AG04450 (cell line): ENCODE data around the gene SDK1. TPM values are rescaled to one million over a fixed set of nuclear protein-coding genes. Genes with fewer than 3 reads are reported as not detected.
A peak's percentile ranks its signal among the peaks of the same experiment; 100 is the strongest.

ENCODE experiments used
- CTCF ChIA-PET: fragments of 300-600, 350-600 bp; formaldehyde crosslinking; extraction: SDS; loops from one replicate; lab custom pipeline; 2022; ENCODE audit warnings: antibody characterized with exemption, inconsistent platforms; lab: Charles Lee
- POLR2A ChIA-PET: fragments of 350-600 bp; formaldehyde crosslinking; extraction: SDS; loops from one replicate; lab custom pipeline; 2021; ENCODE audit warnings: antibody characterized with exemption, inconsistent platforms; lab: Yijun Ruan, JAX
- DNase-seq: peaks from one replicate; pipeline ENCODE4 v3.0.0-alpha.2; 2011; ENCODE audit warnings: low read depth, low spot score
- H3K27ac ChIP-seq: one replicate; pipeline ENCODE4 v1.5.1; 2012; ENCODE audit warnings: low read depth, low read length, control low read depth
- H3K27me3 ChIP-seq: one replicate; pipeline ENCODE4 v1.6.0; 2012; ENCODE audit warnings: low read length; ENCODE audit not compliant: control insufficient read depth, insufficient read depth
- H3K4me3 ChIP-seq: 2 replicates; pipeline ENCODE4 v1.5.1; 2011; ENCODE audit warnings: mild to moderate bottlenecking, low read depth, low read length, control low read depth
- H3K9me3 ChIP-seq: 2 replicates; pipeline ENCODE4 v1.5.1; 2012; ENCODE audit warnings: low read length; ENCODE audit not compliant: control insufficient read depth, insufficient read depth
- CTCF ChIP-seq: IDR thresholded peaks from 2 replicates; pipeline ENCODE4 v1.5.1; 2011; ENCODE audit warnings: low read depth, low read length, control low read depth, inconsistent platforms
- polyA plus RNA-seq: library from polyadenylated mRNA; depleted of rRNA; stranded (reverse); fragments of >200 nt; gene quantifications from 2 replicates; pipeline ENCODE4 v1.2.3, GENCODE V29; 2011

The SDK1 gene
- polyA plus RNA-seq, 1 experiment = 2.2 TPM

- DNase-seq = no peak
- ChIA-PET POLR2A (no interaction called here), CTCF (no interaction called here)
- Histone ChIP-seq H3K27me3 (no peaks in the 10 kb centered on the region), H3K9me3 (peaks cover 3% of the 10 kb centered on the region; the same call in 1 of the 2 replicates), H3K4me3 (no peak overlapping the region), H3K27ac (no peak overlapping the region)
- TF ChIP-seq CTCF = no peak
Observed at GRCh38 chr7:3688071-3688470, 387.0 kb downstream of the SDK1 start.

GRCh38 chr7:3688842-3689241, 387.8 kb downstream of the SDK1 start:
- Histone ChIP-seq H3K27ac (no peak overlapping the region), H3K4me3 (no peak overlapping the region), H3K27me3 (no peaks in the 10 kb centered on the region), H3K9me3 (peaks cover 3% of the 10 kb centered on the region; the same call in 1 of the 2 replicates)
- CTCF ChIA-PET = no interaction called here
- DNase-seq = no peak
- POLR2A ChIA-PET = no interaction called here
- no peak for TF ChIP-seq CTCF

GRCh38 chr7:3691478-3692158, 390.6 kb downstream of the SDK1 start:
- Histone ChIP-seq H3K27ac (no peak overlapping the region), H3K27me3 (no peaks in the 10 kb centered on the region), H3K4me3 (no peak overlapping the region), H3K9me3 (peaks cover 3% of the 10 kb centered on the region; the same call in 1 of the 2 replicates)
- TF ChIP-seq CTCF = no peak
- CTCF ChIA-PET = no interaction called here
- POLR2A ChIA-PET = no interaction called here
- no peak for DNase-seq

- ChIA-PET CTCF (interaction anchor here (1.7 kb wide), 1 partner anchor 213 kb away, joined by 3 read pairs; no protein-coding TSS in a partner anchor), POLR2A (no interaction called here)
- H3K27ac ChIP-seq = no peak overlapping the region
- no peak overlapping the region for H3K4me3 ChIP-seq
- no peaks in the 10 kb centered on the region for H3K27me3 ChIP-seq
- DNase-seq = no peak
- no peaks in the 10 kb centered on the region for H3K9me3 ChIP-seq
- TF ChIP-seq CTCF = 0 out of 2 replicates have a peak, but pooled peaks have one; percentile 6
Observed at GRCh38 chr7:3695602-3696001, 394.6 kb downstream of the SDK1 start.

GRCh38 chr7:3696113-3696512, 395.1 kb downstream of the SDK1 start:
- POLR2A ChIA-PET = no interaction called here
- no peaks in the 10 kb centered on the region for H3K27me3 ChIP-seq
- no peak for DNase-seq
- no peak for TF ChIP-seq CTCF
- H3K9me3 ChIP-seq = no peaks in the 10 kb centered on the region; the same call in 1 of the 2 replicates
- H3K27ac ChIP-seq = no peak overlapping the region
- no peak overlapping the region for H3K4me3 ChIP-seq
- CTCF ChIA-PET = no interaction called here
